Naive thymus-derived CD4-positive, alpha-beta T cell (primary cell): ENCODE data around the gene PTK6. TPM values are rescaled to one million over a fixed set of nuclear protein-coding genes. Genes with fewer than 3 reads are reported as not detected.
A peak's percentile ranks its signal among the peaks of the same experiment; 100 is the strongest.

ENCODE experiments used
- ATAC-seq: fragments of 150-1000 bp; cut with Tn5 transposase; 2 replicates; pipeline ENCODE4 v1.10.0; 2021; ENCODE audit warnings: mild to moderate bottlenecking, moderate library complexity
- CTCF ChIA-PET: fragments of 350-600 bp; sonication (Branson Sonifier 250); formaldehyde crosslinking; loops from one replicate; lab custom pipeline; 2021; ENCODE audit warnings: antibody characterized with exemption; lab: Charles Lee
- POLR2A ChIA-PET: fragments of 350-600 bp; sonication (Branson Sonifier 250); formaldehyde crosslinking; loops from one replicate; lab custom pipeline; 2021; ENCODE audit warnings: antibody characterized with exemption, inconsistent platforms; lab: Charles Lee
- DNase-seq, 9 donors: peaks; one replicate each; pipeline versions ENCODE4 v3.0.0 to v3.0.0-alpha.2; 2020 to 2022; ENCODE audit warnings: mixed read lengths in 1 of 9
- H3K27ac ChIP-seq: one replicate; pipeline ENCODE4 v1.7.0; 2013; ENCODE audit warnings: mild to moderate bottlenecking, low read depth, low read length, moderate library complexity
- H3K27me3 ChIP-seq, 2 donors: one replicate each; pipeline ENCODE4 v1.7.0; 2013; ENCODE audit warnings: low read length in 2 of 2, mild to moderate bottlenecking in 2 of 2, moderate library complexity in 2 of 2; ENCODE audit not compliant: control insufficient read depth in 2 of 2, insufficient read depth in 2 of 2
- H3K36me3 ChIP-seq, 3 experiments: 1 replicate in 2 of 3; 2 replicates in 1 of 3; pipeline ENCODE4 v1.7.0; 2013; ENCODE audit warnings: low read length in 3 of 3, mild to moderate bottlenecking in 3 of 3, moderate library complexity in 1 of 3; ENCODE audit not compliant: insufficient read depth in 3 of 3, control insufficient read depth in 2 of 3
- H3K4me1 ChIP-seq, 2 donors: one replicate each; pipeline ENCODE4 v1.7.0; 2013; ENCODE audit warnings: low read length in 2 of 2, mild to moderate bottlenecking in 2 of 2, moderate library complexity in 1 of 2; ENCODE audit not compliant: control insufficient read depth in 2 of 2, insufficient read depth in 2 of 2
- H3K4me3 ChIP-seq: 2 replicates; pipeline ENCODE4 v1.7.0; 2013; ENCODE audit warnings: mild to moderate bottlenecking, low read length
- H3K9me3 ChIP-seq, 3 experiments: 1 replicate in 2 of 3; 2 replicates in 1 of 3; pipeline ENCODE4 v1.7.0; 2013; ENCODE audit warnings: low read length in 3 of 3; ENCODE audit not compliant: control insufficient read depth in 2 of 3
- H3K27ac Mint-ChIP-seq, 9 donors: one replicate each; pipeline ENCODE4 v1.8.0; 2020 to 2022; ENCODE audit warnings: mixed read lengths in 9 of 9, mild to moderate bottlenecking in 8 of 9, moderate library complexity in 5 of 9, inconsistent platforms in 2 of 9
- H3K27me3 Mint-ChIP-seq, 5 donors: one replicate each; pipeline ENCODE4 v1.8.0; 2021 to 2022; ENCODE audit warnings: mixed read lengths in 5 of 5, mild to moderate bottlenecking in 1 of 5
- H3K36me3 Mint-ChIP-seq, 5 donors: one replicate each; pipeline ENCODE4 v1.8.0; 2020 to 2022; ENCODE audit warnings: mixed read lengths in 5 of 5, mild to moderate bottlenecking in 3 of 5, inconsistent platforms in 1 of 5
- H3K4me1 Mint-ChIP-seq, 7 donors: one replicate each; pipeline ENCODE4 v1.8.0; 2020 to 2022; ENCODE audit warnings: mixed read lengths in 7 of 7, mild to moderate bottlenecking in 3 of 7, inconsistent platforms in 1 of 7
- H3K4me3 Mint-ChIP-seq, 10 donors: one replicate each; pipeline ENCODE4 v1.8.0; 2020 to 2022; ENCODE audit warnings: mild to moderate bottlenecking in 10 of 10, mixed read lengths in 10 of 10, moderate library complexity in 6 of 10, inconsistent platforms in 2 of 10
- H3K9me3 Mint-ChIP-seq, 11 donors: one replicate each; pipeline ENCODE4 v1.8.0; 2020 to 2022; ENCODE audit warnings: mixed read lengths in 11 of 11, mild to moderate bottlenecking in 4 of 11, inconsistent platforms in 1 of 11, moderate library complexity in 1 of 11
- intact Hi-C, 2 donors: fragments of 100-400 bp; cut with micrococcal nuclease; formaldehyde crosslinking; loops; one replicate each; pipeline ENCODE4 v1.15.1; 2023
- polyA plus RNA-seq, 2 donors: library from polyadenylated mRNA; unstranded; fragments of 300-500 nt; fragmentation: Illumina TruSeq; gene quantifications; one replicate each; pipeline ENCODE4 v1.2.3, GENCODE V29; 2021
- total RNA-seq, 6 experiments: library from RNA in 5 of 6; stranded (reverse) in 5 of 6; gene quantifications; 1 replicate in 5 of 6; 2 replicates in 1 of 6; pipeline ENCODE4 v1.2.3 and lab custom pipeline; 2021 to 2026

PTK6 gene
- total and polyA plus RNA-seq, 7 experiments from 2014 or later = 0.07 to 0.96 (median 0.40) TPM; not detected in 1

GRCh38 chr20:63537525-63538203 is 488 bp upstream of the PTK6 start:
- intact Hi-C loops = loop anchor here (1.0 to 10.0 kb wide), 25 partner anchors 15 to 583 kb away; partner anchors contain the start of genes ARFRP1 (in 2 of the 2), UCKL1 (in 2 of the 2), C20orf204 (in 1 of the 2) and LIME1 (in 1 of the 2)

GRCh38 chr20:63536241-63536977 is 767 bp downstream of the PTK6 start:
- H3K4me1 Mint-ChIP-seq = peaks cover 6 to 13% (median 8%) of the 10 kb centered on the region in 7 donors
- no peaks in the 10 kb centered on the region for H3K36me3 Mint-ChIP-seq
- ATAC-seq (no peak), DNase-seq (no peak)
- intact Hi-C loops = loop anchor here (5.0 to 10.0 kb wide), 8 partner anchors 171 to 541 kb away; partner anchors contain the start of genes ARFRP1 (in 1 of the 2), C20orf204 (in 1 of the 2), LIME1 (in 1 of the 2) and RGS19 (in 1 of the 2)
- peaks cover 0 to 2% (median 0%) of the 10 kb centered on the region in 11 donors for H3K9me3 Mint-ChIP-seq
- ChIA-PET CTCF (interaction anchor here (0.7 to 3.4 kb wide), 8 partner anchors 10 to 328 kb away, joined by 3 to 18 read pairs (median 4); partner anchors contain the start of genes ARFRP1, PPDPF and ZGPAT), POLR2A (interaction anchor here (0.8 to 7.4 kb wide), 5 partner anchors 9 to 105 kb away, joined by 3 to 89 read pairs (median 8); partner anchors contain the start of genes HELZ2 and PPDPF)
- no peaks in the 10 kb centered on the region for H3K27me3 ChIP-seq
- H3K27me3 Mint-ChIP-seq = no peaks in the 10 kb centered on the region
- H3K4me3 Mint-ChIP-seq = peak overlapping the region in 3 of 10 donors; percentile 29 to 74 (median 35)
- peaks cover 15 to 21% of the 10 kb centered on the region in 2 donors for H3K4me1 ChIP-seq
- H3K36me3 ChIP-seq = no peaks in the 10 kb centered on the region
- H3K27ac ChIP-seq = no peak overlapping the region
- peak overlapping the region in 4 of 9 donors; percentile 24 to 52 (median 40) for H3K27ac Mint-ChIP-seq
- no peak overlapping the region for H3K4me3 ChIP-seq
- H3K9me3 ChIP-seq = no peaks in the 10 kb centered on the region

More at GRCh38 chr20:63537525-63538203, 488 bp upstream of the PTK6 start:
- Histone ChIP-seq H3K27ac (peak overlapping the region; percentile 83), H3K4me3 (peak overlapping the region; percentile 68), H3K36me3 (no peaks in the 10 kb centered on the region), H3K9me3 (no peaks in the 10 kb centered on the region), H3K4me1 (peaks cover 15 to 21% of the 10 kb centered on the region in 2 donors), H3K27me3 (no peaks in the 10 kb centered on the region)
- peak; percentile 94 for ATAC-seq
- POLR2A ChIA-PET = interaction anchor here (0.5 to 7.4 kb wide), 24 partner anchors 10 to 1349 kb away, joined by 3 to 89 read pairs (median 4); partner anchors contain the start of genes GMEB2, LIME1, PPDPF and RTEL1
- Mint-ChIP-seq H3K9me3 (no peaks in the 10 kb centered on the region), H3K36me3 (no peaks in the 10 kb centered on the region), H3K4me3 (peak overlapping the region; percentile 48 to 86 (median 75)), H3K27me3 (no peaks in the 10 kb centered on the region), H3K27ac (peak overlapping the region; percentile 36 to 91 (median 78)), H3K4me1 (peaks cover 0 to 11% (median 7%) of the 10 kb centered on the region in 7 donors)
- CTCF ChIA-PET = interaction anchor here (0.7 to 3.4 kb wide), 18 partner anchors 8 to 501 kb away, joined by 3 to 18 read pairs (median 4); partner anchors contain the start of genes ARFRP1, LIME1, PPDPF and ZGPAT
- DNase-seq = peak; percentile 88 to 97 (median 92)

GRCh38 chr20:63534831-63535651 is 2.1 kb downstream of the PTK6 start:
- ChIA-PET CTCF (interaction anchor here (0.6 kb wide), 1 partner anchor 247 kb away, joined by 3 read pairs; no protein-coding TSS in a partner anchor), POLR2A (interaction anchor here (7.4 kb wide), 1 partner anchor 13 kb away, joined by 89 read pairs; the partner anchor contains the start of gene PPDPF)
- H3K4me1 Mint-ChIP-seq = peaks cover 6 to 13% (median 8%) of the 10 kb centered on the region in 7 donors
- no peaks in the 10 kb centered on the region for H3K36me3 Mint-ChIP-seq
- H3K27ac Mint-ChIP-seq = peak overlapping the region in 2 of 9 donors; percentile 52 to 62
- Histone ChIP-seq H3K27me3 (no peaks in the 10 kb centered on the region), H3K27ac (no peak overlapping the region), H3K4me3 (no peak overlapping the region), H3K36me3 (no peaks in the 10 kb centered on the region), H3K9me3 (no peaks in the 10 kb centered on the region), H3K4me1 (peaks cover 15 to 21% of the 10 kb centered on the region in 2 donors)
- DNase-seq (no peak), ATAC-seq (no peak)
- H3K4me3 Mint-ChIP-seq = no peak overlapping the region
- peaks cover 0 to 2% (median 0%) of the 10 kb centered on the region in 11 donors for H3K9me3 Mint-ChIP-seq
- intact Hi-C loops = loop anchor here (5.0 to 10.0 kb wide), 8 partner anchors 172 to 542 kb away; partner anchors contain the start of genes ARFRP1 (in 1 of the 2), C20orf204 (in 1 of the 2), LIME1 (in 1 of the 2) and RGS19 (in 1 of the 2)
- no peaks in the 10 kb centered on the region for H3K27me3 Mint-ChIP-seq

GRCh38 chr20:63534427-63534830 is 2.7 kb downstream of the PTK6 start:
- intact Hi-C loops = loop anchor here in 1 of 2 donors (10.0 kb wide), 1 partner anchor 530 kb away; the partner anchor contains the start of gene TCEA2
- DNase-seq = no peak
- Histone ChIP-seq H3K4me1 (peaks cover 15 to 21% of the 10 kb centered on the region in 2 donors), H3K27ac (no peak overlapping the region), H3K27me3 (no peaks in the 10 kb centered on the region), H3K36me3 (no peaks in the 10 kb centered on the region), H3K4me3 (no peak overlapping the region), H3K9me3 (no peaks in the 10 kb centered on the region)
- POLR2A ChIA-PET = interaction anchor here (7.4 kb wide), 1 partner anchor 12 kb away, joined by 89 read pairs; the partner anchor contains the start of gene PPDPF
- no peaks in the 10 kb centered on the region for H3K36me3 Mint-ChIP-seq
- H3K4me1 Mint-ChIP-seq = peaks cover 6 to 13% (median 8%) of the 10 kb centered on the region in 7 donors
- no peak for ATAC-seq
- no peak overlapping the region for H3K4me3 Mint-ChIP-seq
- H3K27ac Mint-ChIP-seq = no peak overlapping the region
- no peaks in the 10 kb centered on the region for H3K27me3 Mint-ChIP-seq
- peaks cover 0 to 2% (median 0%) of the 10 kb centered on the region in 11 donors for H3K9me3 Mint-ChIP-seq
- CTCF ChIA-PET = no interaction called here

GRCh38 chr20:63533871-63534393 is 3.2 kb downstream of the PTK6 start:
- H3K4me3 Mint-ChIP-seq = no peak overlapping the region

More at GRCh38 chr20:63533871-63534393, 3.2 kb downstream of the PTK6 start:
- ChIA-PET POLR2A (interaction anchor here (7.4 kb wide), 1 partner anchor 11 kb away, joined by 89 read pairs; the partner anchor contains the start of gene PPDPF), CTCF (no interaction called here)
- intact Hi-C loops = loop anchor here in 1 of 2 donors (10.0 kb wide), 1 partner anchor 531 kb away; the partner anchor contains the start of gene TCEA2
- no peaks in the 10 kb centered on the region for H3K27me3 Mint-ChIP-seq
- H3K36me3 Mint-ChIP-seq = no peaks in the 10 kb centered on the region
- Histone ChIP-seq H3K4me1 (peaks cover 14 to 16% of the 10 kb centered on the region in 2 donors), H3K9me3 (no peaks in the 10 kb centered on the region), H3K27me3 (no peaks in the 10 kb centered on the region), H3K36me3 (no peaks in the 10 kb centered on the region), H3K4me3 (no peak overlapping the region), H3K27ac (no peak overlapping the region)
- peaks cover 0 to 2% (median 0%) of the 10 kb centered on the region in 11 donors for H3K9me3 Mint-ChIP-seq
- H3K27ac Mint-ChIP-seq = no peak overlapping the region
- peak in 1 of 9 donors; percentile 8 for DNase-seq
- H3K4me1 Mint-ChIP-seq = peaks cover 6 to 13% (median 7%) of the 10 kb centered on the region in 7 donors
- no peak for ATAC-seq
